Natural killer cell treated with Interleukin-12 subunit alpha and Interleukin-12 subunit beta and Interleukin-15 and Interleukin-18, amount 100 ng/mL, for 72 hours (primary cell): ENCODE data around the gene PRB3. TPM values are rescaled to one million over a fixed set of nuclear protein-coding genes. Genes with fewer than 3 reads are reported as not detected.

ENCODE experiments used
- ATAC-seq, 2 donors: fragments of 150-1000 bp; cut with Tn5 transposase in 1 of 2; sonication (Bioruptor Pico), chemical (Tn5 transposase) in 1 of 2; 2 replicates each; pipeline ENCODE4 v1.10.0; 2021
- DNase-seq: peaks from one replicate; pipeline ENCODE4 v3.0.0; 2022; ENCODE audit warnings: low spot score
- H3K27ac Mint-ChIP-seq, 2 donors: 1 replicate in 1 of 2; 2 replicates in 1 of 2; pipeline ENCODE4 v1.8.0; 2022; ENCODE audit warnings: mixed read lengths in 2 of 2, mild to moderate bottlenecking in 1 of 2, moderate library complexity in 1 of 2
- H3K27me3 Mint-ChIP-seq, 2 donors: 1 replicate in 1 of 2; 2 replicates in 1 of 2; pipeline ENCODE4 v1.8.0; 2022; ENCODE audit warnings: mixed read lengths in 2 of 2
- H3K36me3 Mint-ChIP-seq: one replicate; pipeline ENCODE4 v1.8.0; 2022; ENCODE audit warnings: mixed read lengths
- H3K4me1 Mint-ChIP-seq, 2 donors: 1 replicate in 1 of 2; 2 replicates in 1 of 2; pipeline ENCODE4 v1.8.0; 2022; ENCODE audit warnings: low read depth in 2 of 2, mixed read lengths in 2 of 2, mild to moderate bottlenecking in 1 of 2
- H3K4me3 Mint-ChIP-seq: one replicate; pipeline ENCODE4 v1.8.0; 2022; ENCODE audit warnings: mixed read lengths
- H3K9me3 Mint-ChIP-seq: 2 replicates; pipeline ENCODE4 v1.8.0; 2022; ENCODE audit warnings: mixed read lengths
- total RNA-seq, 2 donors: library from RNA; stranded (reverse); gene quantifications; one replicate each; pipeline ENCODE4 v1.2.3, GENCODE V29; 2022

PRB3 gene
- total RNA-seq, result not detected

DNA sequence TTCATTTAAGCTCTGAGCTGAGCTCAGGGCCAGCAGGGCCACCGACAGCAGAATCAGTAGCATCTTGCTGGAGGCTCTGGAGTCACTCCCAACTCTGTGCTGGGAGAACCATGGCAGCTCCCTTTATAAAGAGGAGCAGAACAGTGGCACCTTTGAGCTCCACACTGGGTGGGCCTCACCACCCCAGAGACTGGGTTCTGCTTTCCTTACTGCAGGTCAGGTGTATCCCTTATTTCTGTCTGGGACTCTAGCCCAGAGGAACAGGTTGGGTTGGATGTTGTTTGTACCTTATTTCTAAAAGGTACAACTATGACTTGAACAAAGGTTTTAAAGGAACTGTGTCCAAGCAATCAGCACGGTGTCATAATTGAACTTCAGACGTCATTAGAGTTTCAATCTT, at the start of gene PRB3:
PRB3 (minus strand) TSS at position 101 of the 400 bp plus-strand sequence; CDS start at position 63, 38 bp downstream.
- no peaks in the 10 kb centered on the region for H3K27me3 Mint-ChIP-seq
- no peak within 1 kb of the TSS for H3K4me3 Mint-ChIP-seq
- no peak within 1 kb of the TSS for H3K27ac Mint-ChIP-seq
- ATAC-seq (no peak), DNase-seq (no peak)
- no peaks in the 10 kb centered on the region for H3K36me3 Mint-ChIP-seq
- no peaks in the 10 kb centered on the region for H3K4me1 Mint-ChIP-seq
- H3K9me3 Mint-ChIP-seq, result no peaks in the 10 kb centered on the region

- Mint-ChIP-seq H3K9me3 (peaks cover 12% of the 10 kb centered on the region), H3K36me3 (peaks cover 3% of the 10 kb centered on the region), H3K27ac (no peak within 1 kb of the TSS), H3K4me3 (no peak within 1 kb of the TSS), H3K27me3 (peaks cover 0 to 14% of the 10 kb centered on the region in 2 donors), H3K4me1 (no peaks in the 10 kb centered on the region)
- DNase-seq, result no peak
- ATAC-seq, result no peak
These were observed 40.8 kb upstream of the PRB3 start, which contains the start of gene PRB4 for GRCh38 chr12:11310336-11310735. TSS of gene PRB4 (minus strand) at chr12:11310436. CDS start at chr12:11310398, 38 bp downstream.

GRCh38 chr12:11307143-11307542, 37.6 kb upstream of the PRB3 start:
- H3K36me3 Mint-ChIP-seq, result no peaks in the 10 kb centered on the region
- peaks cover 10% of the 10 kb centered on the region for H3K9me3 Mint-ChIP-seq
- H3K27me3 Mint-ChIP-seq, result peaks cover 0 to 18% of the 10 kb centered on the region in 2 donors
- H3K27ac Mint-ChIP-seq, result no peak overlapping the region
- ATAC-seq (no peak), DNase-seq (no peak)
- no peak overlapping the region for H3K4me3 Mint-ChIP-seq
- H3K4me1 Mint-ChIP-seq, result no peaks in the 10 kb centered on the region

DNA sequence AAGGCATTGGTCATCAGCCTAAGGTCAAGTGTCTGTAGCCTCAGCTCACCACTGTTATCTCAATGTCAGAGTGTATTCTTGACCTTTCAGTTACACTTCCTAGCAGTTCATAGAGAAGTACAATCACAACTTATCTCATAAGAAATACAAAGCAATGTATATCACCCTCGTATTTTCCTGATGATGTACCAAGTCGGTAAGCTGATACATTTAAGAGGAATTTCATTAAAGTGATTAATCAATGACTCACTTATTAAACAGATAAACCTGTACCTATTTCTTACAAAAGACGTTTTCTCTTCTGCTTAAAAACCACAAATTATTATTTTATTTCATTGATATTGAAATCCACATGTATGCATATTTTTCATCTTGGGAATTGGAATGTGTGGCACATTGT, 3.9 kb upstream of the PRB3 start:
- Mint-ChIP-seq H3K4me1 (no peaks in the 10 kb centered on the region), H3K4me3 (no peak overlapping the region), H3K27me3 (no peaks in the 10 kb centered on the region), H3K36me3 (no peaks in the 10 kb centered on the region), H3K27ac (no peak overlapping the region), H3K9me3 (no peaks in the 10 kb centered on the region)
- ATAC-seq (no peak), DNase-seq (no peak)

- no peak for ATAC-seq
- H3K27me3 Mint-ChIP-seq, result peaks cover 0 to 6% of the 10 kb centered on the region in 2 donors
- H3K4me1 Mint-ChIP-seq, result no peaks in the 10 kb centered on the region
- H3K36me3 Mint-ChIP-seq, result peaks cover 14% of the 10 kb centered on the region
- H3K4me3 Mint-ChIP-seq, result no peak overlapping the region
- peaks cover 20% of the 10 kb centered on the region for H3K9me3 Mint-ChIP-seq
- no peak overlapping the region for H3K27ac Mint-ChIP-seq
- DNase-seq, result no peak
These were observed 5.0 kb downstream of the PRB3 start for GRCh38 chr12:11264501-11264900.

GRCh38 chr12:11246489-11246888, 23.0 kb downstream of the PRB3 start:
- DNase-seq, result no peak
- peaks cover 0 to 2% of the 10 kb centered on the region in 2 donors for H3K27me3 Mint-ChIP-seq
- peaks cover 6% of the 10 kb centered on the region for H3K9me3 Mint-ChIP-seq
- H3K4me3 Mint-ChIP-seq, result no peak overlapping the region
- no peak overlapping the region for H3K27ac Mint-ChIP-seq
- H3K4me1 Mint-ChIP-seq, result no peaks in the 10 kb centered on the region
- ATAC-seq, result no peak
- H3K36me3 Mint-ChIP-seq, result peaks cover 6% of the 10 kb centered on the region

- H3K9me3 Mint-ChIP-seq, result no peaks in the 10 kb centered on the region
- DNase-seq (no peak), ATAC-seq (no peak)
- peaks cover 0 to 2% of the 10 kb centered on the region in 2 donors for H3K27me3 Mint-ChIP-seq
- no peak overlapping the region for H3K27ac Mint-ChIP-seq
- H3K4me3 Mint-ChIP-seq, result no peak overlapping the region
- no peaks in the 10 kb centered on the region for H3K36me3 Mint-ChIP-seq
- H3K4me1 Mint-ChIP-seq, result no peaks in the 10 kb centered on the region
These were observed 26.9 kb downstream of the PRB3 start for GRCh38 chr12:11242656-11243055.

- Mint-ChIP-seq H3K27ac (no peak overlapping the region), H3K4me1 (no peaks in the 10 kb centered on the region), H3K36me3 (no peaks in the 10 kb centered on the region), H3K27me3 (peaks cover 0 to 2% of the 10 kb centered on the region in 2 donors), H3K4me3 (no peak overlapping the region), H3K9me3 (no peaks in the 10 kb centered on the region)
- DNase-seq, result no peak
- ATAC-seq, result no peak
These were observed 29.1 kb downstream of the PRB3 start for GRCh38 chr12:11240348-11240930.

DNA sequence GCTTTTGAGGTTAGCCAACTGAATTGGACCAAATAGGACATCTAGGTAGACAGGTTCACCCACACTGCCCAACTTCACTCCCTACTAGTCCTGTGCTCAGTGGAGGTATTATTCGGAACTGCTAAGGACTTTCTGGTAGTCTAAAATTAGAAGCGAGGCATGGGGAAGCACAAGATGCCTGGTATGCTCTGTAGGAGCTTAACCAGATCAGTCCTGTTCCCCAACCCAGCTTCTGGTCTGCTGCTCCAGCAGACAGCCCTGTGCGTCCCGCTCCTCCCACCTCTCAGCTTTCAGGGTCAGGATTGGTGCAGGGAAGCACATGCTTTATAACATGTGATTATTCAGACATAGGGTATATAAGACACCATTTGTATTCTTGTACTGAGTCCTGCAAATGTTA, 31.2 kb downstream of the PRB3 start:
- no peaks in the 10 kb centered on the region for H3K4me1 Mint-ChIP-seq
- H3K36me3 Mint-ChIP-seq, result no peaks in the 10 kb centered on the region
- no peak overlapping the region for H3K4me3 Mint-ChIP-seq
- no peaks in the 10 kb centered on the region for H3K9me3 Mint-ChIP-seq
- H3K27me3 Mint-ChIP-seq, result peaks cover 0 to under 1% of the 10 kb centered on the region in 2 donors
- ATAC-seq (no peak), DNase-seq (no peak)
- no peak overlapping the region for H3K27ac Mint-ChIP-seq

GRCh38 chr12:11233532-11233931, 36.0 kb downstream of the PRB3 start:
- no peaks in the 10 kb centered on the region for H3K36me3 Mint-ChIP-seq
- DNase-seq, result no peak
- no peak overlapping the region for H3K4me3 Mint-ChIP-seq
- peaks cover 0 to 5% of the 10 kb centered on the region in 2 donors for H3K4me1 Mint-ChIP-seq
- no peaks in the 10 kb centered on the region for H3K27me3 Mint-ChIP-seq
- H3K9me3 Mint-ChIP-seq, result no peaks in the 10 kb centered on the region
- ATAC-seq, result no peak
- H3K27ac Mint-ChIP-seq, result no peak overlapping the region

- H3K4me3 Mint-ChIP-seq, result no peak overlapping the region
- no peak overlapping the region for H3K27ac Mint-ChIP-seq
- peaks cover 0 to 5% of the 10 kb centered on the region in 2 donors for H3K4me1 Mint-ChIP-seq
- DNase-seq, result no peak
- H3K9me3 Mint-ChIP-seq, result no peaks in the 10 kb centered on the region
- peak in 1 of 2 donors; percentile 38 for ATAC-seq
- H3K27me3 Mint-ChIP-seq, result no peaks in the 10 kb centered on the region
- no peaks in the 10 kb centered on the region for H3K36me3 Mint-ChIP-seq
These were observed 41.1 kb downstream of the PRB3 start for GRCh38 chr12:11228296-11228879.

DNA sequence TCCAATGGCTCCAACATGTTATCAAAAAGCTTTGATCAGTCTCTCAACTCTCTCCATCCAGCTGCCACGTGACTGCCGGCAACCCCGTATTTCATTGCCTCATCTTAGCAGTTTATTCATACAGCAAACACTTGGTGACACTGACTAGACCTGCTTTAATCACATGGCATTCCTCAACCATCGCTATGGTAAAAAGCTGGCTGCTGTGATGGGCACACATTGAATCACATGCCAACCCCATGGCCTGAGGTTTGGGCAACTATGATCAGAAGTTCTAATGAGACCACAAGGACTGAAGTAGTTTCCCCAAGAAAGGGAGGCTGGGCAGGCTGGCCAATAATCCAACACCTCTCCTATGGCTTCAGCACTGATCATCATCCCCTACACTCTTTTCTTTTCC, 42.1 kb downstream of the PRB3 start:
- H3K36me3 Mint-ChIP-seq, result no peaks in the 10 kb centered on the region
- peaks cover 0 to 5% of the 10 kb centered on the region in 2 donors for H3K4me1 Mint-ChIP-seq
- no peak overlapping the region for H3K4me3 Mint-ChIP-seq
- H3K27ac Mint-ChIP-seq, result no peak overlapping the region
- peaks cover 0 to 6% of the 10 kb centered on the region in 2 donors for H3K27me3 Mint-ChIP-seq
- ATAC-seq (no peak), DNase-seq (no peak)
- no peaks in the 10 kb centered on the region for H3K9me3 Mint-ChIP-seq
